IMR-90 (cell line): ENCODE data around the gene CBX3.
"Not testable (repeated sequence)": the region's sequence is repeated elsewhere in the genome, so short reads cannot be mapped to it uniquely, and the experiment has no call there.

Experiments used
- BHLHE40 ChIP-seq: fragments of 150-350 bp; IDR thresholded peaks from 2 replicates; pipeline ENCODE4 v1.6.1; 2016; ENCODE audit warnings: mild to moderate bottlenecking, low read depth, low read length
- CEBPB ChIP-seq: IDR thresholded peaks from 2 replicates; pipeline ENCODE4 v1.6.1; 2012; ENCODE audit warnings: low read depth, low read length, improper control_type of control experiment
- FOS ChIP-seq: fragments of 150-350 bp; IDR thresholded peaks from 2 replicates; pipeline ENCODE4 v1.6.1; 2016; ENCODE audit warnings: low read depth, low read length
- MAFK ChIP-seq: IDR thresholded peaks from 2 replicates; pipeline ENCODE4 v1.6.1; 2012; ENCODE audit warnings: low read depth, low read length, improper control_type of control experiment
- MXI1 ChIP-seq: IDR thresholded peaks from 2 replicates; pipeline ENCODE4 v1.6.1; 2012; ENCODE audit warnings: low read depth, mild to moderate bottlenecking, low read length, moderate library complexity, borderline replicate concordance
- POLR2A ChIP-seq: IDR thresholded peaks from 2 replicates; pipeline ENCODE4 v1.6.1; 2012; ENCODE audit warnings: mild to moderate bottlenecking, low read depth, low read length
- RAD21 ChIP-seq: IDR thresholded peaks from 2 replicates; pipeline ENCODE4 v1.6.1; 2012; ENCODE audit warnings: low read length, improper control_type of control experiment
- RCOR1 ChIP-seq: IDR thresholded peaks from 2 replicates; pipeline ENCODE4 v1.6.1; 2012; ENCODE audit warnings: mild to moderate bottlenecking, low read length, improper control_type of control experiment; ENCODE audit not compliant: insufficient replicate concordance
- SMC3 ChIP-seq: fragments of 150-350 bp; IDR thresholded peaks from 2 replicates; pipeline ENCODE4 v1.6.1; 2016; ENCODE audit warnings: low read depth, mild to moderate bottlenecking, antibody characterized with exemption, low read length, moderate library complexity
- USF2 ChIP-seq: fragments of 150-350 bp; IDR thresholded peaks from 2 replicates; pipeline ENCODE4 v1.6.1; 2017; ENCODE audit warnings: mild to moderate bottlenecking, antibody characterized with exemption, low read length, low read depth
- TF ChIP-seq, protein P1 (sequence below): conservative IDR thresholded peaks from 2 replicates; pipeline ENCODE4 v1.5.1; 2012; ENCODE audit warnings: mild to moderate bottlenecking, low read depth, low read length, improper control_type of control experiment

- TF ChIP-seq RAD21, USF2, RCOR1, POLR2A, BHLHE40, SMC3, MXI1, FOS, CEBPB, MAFK: not testable (repeated sequence)
- TF ChIP-seq, protein P1, sequence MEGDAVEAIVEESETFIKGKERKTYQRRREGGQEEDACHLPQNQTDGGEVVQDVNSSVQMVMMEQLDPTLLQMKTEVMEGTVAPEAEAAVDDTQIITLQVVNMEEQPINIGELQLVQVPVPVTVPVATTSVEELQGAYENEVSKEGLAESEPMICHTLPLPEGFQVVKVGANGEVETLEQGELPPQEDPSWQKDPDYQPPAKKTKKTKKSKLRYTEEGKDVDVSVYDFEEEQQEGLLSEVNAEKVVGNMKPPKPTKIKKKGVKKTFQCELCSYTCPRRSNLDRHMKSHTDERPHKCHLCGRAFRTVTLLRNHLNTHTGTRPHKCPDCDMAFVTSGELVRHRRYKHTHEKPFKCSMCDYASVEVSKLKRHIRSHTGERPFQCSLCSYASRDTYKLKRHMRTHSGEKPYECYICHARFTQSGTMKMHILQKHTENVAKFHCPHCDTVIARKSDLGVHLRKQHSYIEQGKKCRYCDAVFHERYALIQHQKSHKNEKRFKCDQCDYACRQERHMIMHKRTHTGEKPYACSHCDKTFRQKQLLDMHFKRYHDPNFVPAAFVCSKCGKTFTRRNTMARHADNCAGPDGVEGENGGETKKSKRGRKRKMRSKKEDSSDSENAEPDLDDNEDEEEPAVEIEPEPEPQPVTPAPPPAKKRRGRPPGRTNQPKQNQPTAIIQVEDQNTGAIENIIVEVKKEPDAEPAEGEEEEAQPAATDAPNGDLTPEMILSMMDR = not testable (repeated sequence)
These were observed 37.7 kb upstream of the CBX3 start for GRCh38 chr7:26163804-26164203.
